Measurements from ENCODE around the gene SEMA4F.

The SEMA4F gene

DNA sequence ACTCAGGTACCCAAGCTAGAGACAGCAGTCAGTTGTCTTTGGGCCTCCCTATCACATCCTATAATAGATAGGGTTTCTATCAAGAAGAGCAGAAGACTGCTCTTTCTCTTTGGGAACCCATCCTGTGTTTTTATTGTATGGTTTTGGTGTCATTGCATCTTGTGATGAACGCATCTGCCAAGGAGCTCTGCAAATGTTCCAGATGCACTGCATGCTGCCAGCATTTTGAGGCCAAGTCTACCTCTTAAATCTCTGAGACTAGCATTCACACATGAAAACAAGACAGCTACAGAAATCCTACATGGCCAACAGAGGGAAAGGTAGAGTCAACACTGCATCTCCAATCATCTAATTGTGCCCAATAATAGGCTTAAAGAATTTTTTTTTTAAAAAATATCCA lies 14.0 kb downstream of the SEMA4F start:
- no peak for DNase-seq (ENCODE audit: low read depth in 2 of 2)

DNA sequence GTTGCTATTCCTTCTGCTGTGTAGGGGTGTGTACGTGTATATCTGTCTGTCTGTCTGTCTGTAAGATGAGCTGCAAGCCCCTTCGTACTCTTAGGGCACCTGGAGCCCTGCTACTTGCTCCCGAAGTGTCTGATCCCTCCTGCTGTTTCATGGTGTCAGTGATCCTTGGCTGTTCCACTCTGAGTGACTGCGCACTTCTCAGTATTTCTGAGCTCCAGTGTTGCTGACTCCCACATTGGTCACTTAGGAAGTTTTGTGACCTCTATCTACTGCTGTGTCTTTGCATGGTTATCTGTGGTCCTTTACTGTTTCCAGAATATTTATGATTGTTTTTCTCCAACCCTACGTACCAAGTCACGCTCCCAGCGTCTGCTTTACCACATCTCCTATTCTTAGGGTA lies 16.2 kb downstream of the SEMA4F start:
- no peak for DNase-seq (ENCODE audit: low read depth in 2 of 2)

DNA sequence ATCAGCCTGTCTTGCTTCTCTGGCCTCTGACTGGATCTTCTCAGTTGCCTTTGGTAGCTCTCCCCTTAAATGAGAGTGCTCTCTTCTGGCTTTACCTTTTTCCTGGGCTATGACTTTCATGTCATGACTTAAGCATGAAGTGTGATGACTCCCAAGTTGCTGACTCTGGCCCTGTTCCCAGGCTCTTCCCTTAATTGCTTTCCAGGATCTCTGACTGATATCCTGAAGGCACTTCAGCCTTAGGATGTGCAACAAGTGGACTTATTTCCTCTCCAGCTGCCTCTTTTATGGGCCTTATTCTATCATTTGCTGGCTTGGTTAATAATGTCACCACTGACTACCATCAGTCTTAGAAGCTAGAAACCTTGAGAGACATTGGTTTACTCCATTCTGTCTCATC lies 17.4 kb downstream of the SEMA4F start:
- no peak for DNase-seq (ENCODE audit: low read depth in 2 of 2)

DNA sequence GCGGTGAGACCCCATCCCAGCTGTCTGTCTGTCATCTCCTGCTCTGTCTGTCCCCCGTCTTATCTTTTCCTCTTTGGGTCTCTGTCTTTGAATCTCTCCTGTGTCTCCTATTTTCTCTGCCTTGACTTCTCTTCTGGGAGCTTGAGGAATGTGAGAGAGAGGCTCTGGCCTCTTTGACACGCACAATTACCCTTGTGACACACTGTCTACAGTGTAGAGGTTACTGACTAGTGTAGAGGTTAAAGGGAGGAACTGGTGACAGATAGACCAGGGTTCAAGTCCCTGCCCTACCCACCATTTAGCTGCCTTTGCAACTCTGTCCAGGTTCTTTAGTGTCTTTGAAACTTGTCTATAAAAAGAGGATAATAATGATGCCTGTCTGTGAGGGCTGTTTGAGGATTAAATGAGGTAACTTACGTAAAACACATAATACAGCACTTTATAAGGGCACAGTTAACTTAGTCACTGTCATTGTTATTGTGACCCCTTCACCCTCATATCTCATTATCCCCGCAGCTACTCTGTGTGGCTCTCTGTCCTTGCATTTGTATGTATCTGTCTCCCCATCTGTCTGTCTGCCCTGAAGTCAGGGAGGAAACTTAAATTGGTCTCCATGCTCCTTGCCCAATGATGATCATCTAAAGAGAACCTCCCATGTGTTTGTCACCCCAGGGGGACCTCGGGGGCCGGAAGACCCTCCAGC lies 19.9 kb downstream of the SEMA4F start:
- DNase-seq (ENCODE audit: low read depth in 2 of 2), result no peak

DNA sequence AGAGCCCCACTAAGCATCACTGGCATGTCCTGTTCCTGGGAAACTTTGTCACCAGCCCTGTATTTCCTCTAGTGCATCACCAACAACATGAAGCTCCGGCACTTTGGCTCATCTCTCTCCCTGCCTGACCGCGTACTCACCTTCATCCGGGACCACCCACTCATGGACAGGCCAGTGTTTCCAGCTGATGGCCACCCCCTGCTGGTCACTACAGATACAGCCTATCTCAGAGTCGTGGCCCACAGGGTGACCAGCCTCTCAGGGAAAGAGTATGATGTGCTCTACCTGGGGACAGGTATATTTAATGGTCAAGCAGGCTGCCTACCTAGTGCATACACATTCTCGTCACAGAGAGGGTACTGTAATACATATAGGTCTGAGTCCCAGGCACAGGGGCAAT lies 21.0 kb downstream of the SEMA4F start:
- DNase-seq (ENCODE audit: low read depth in 2 of 2), result no peak

DNA sequence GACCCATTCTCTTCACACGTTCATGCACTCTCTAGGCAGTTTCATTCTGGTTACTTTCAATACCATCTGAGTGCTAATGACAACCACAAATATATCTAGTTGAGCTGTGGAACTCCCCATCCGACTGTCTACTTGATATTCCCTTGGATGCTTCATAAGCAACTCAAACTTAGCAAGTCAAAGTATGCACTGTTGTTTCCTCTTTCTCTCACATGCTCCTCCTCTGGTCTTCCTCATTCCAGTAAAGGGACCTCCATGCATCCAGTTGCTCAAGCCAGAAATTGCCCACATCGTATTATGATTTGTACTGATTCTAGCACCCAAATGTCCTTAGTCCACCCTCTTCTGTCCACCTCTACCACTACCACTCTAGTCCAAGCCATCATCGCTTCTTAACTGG lies 22.3 kb downstream of the SEMA4F start:
- no peak for DNase-seq (ENCODE audit: low read depth in 2 of 2)

DNA sequence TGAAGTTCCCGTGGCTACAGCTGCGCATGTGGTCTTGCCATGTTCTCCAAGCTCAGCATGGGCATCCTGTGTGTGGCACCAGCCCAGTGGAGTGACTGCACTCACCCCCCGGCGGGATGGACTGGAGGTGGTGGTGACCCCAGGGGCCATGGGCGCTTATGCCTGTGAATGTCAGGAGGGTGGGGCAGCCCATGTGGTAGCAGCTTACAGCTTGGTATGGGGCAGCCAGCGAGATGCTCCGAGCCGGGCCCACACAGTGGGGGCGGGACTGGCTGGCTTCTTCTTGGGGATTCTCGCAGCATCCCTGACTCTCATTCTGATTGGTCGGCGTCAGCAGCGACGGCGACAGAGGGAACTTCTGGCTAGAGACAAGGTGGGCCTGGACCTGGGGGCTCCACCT lies 25.6 kb downstream of the SEMA4F start:
- DNase-seq (ENCODE audit: low read depth in 2 of 2), result no peak

DNA sequence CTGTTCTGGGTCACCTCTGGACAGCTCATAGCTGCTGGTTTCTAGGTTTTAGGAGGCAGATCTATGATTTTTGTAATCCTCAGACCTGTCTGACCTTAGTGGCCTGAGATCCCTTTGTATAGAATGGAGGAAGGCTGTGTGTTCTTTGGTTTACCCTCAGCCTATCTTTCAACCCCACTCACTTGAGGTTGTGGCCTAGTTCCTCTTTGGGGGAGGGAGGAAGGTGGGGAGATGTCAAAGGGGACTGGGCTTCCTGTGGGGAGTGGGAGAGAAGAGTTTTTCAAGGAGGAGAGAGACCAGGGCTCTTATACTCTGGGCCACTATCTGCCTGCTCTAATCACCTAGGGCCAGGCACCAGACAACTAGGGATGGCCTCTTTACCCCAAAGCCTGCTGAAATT lies 28.5 kb downstream of the SEMA4F start:
- DNase-seq (ENCODE audit: low read depth in 2 of 2), result no peak

DNA sequence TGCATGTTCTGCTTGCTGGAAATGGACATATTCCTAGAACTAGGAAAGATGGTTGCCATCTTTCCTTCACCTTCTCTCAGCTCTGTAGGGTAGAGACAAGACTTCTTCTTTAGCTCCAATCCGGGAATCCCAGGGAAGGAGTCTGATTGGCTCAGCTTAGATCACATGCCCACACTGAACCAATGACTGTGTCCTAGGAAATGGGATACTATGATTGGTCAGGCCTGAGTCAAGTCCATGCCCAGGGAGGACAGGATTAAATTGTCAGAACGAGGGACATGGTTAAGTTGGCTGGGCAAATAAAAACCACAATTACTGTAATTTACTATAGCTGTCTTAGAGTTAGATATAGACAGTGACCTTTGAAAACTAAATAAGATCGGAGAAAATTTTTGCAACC lies 31.4 kb downstream of the SEMA4F start:
- no peak for DNase-seq (ENCODE audit: low read depth in 2 of 2)

DNA sequence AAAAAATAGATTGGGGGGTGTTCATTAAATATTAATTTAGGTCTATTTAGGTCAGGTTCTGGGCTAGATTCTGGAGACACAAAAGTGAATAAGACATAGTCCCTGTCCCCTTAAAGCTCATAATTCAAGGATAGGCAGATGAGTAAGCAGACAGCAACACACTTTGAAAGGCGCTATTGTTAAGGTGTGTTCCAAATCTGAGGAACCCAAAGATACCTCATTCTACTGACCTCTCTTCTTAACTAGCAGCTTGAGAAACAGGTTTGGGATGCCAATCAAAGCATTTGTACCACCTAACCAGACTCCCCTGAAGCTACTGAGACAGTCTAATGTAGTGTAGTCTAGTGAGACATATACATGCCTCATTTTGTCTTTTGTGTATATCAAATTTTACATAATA lies 34.8 kb downstream of the SEMA4F start:
- no peak for DNase-seq (ENCODE audit: low read depth in 2 of 2)

DNA sequence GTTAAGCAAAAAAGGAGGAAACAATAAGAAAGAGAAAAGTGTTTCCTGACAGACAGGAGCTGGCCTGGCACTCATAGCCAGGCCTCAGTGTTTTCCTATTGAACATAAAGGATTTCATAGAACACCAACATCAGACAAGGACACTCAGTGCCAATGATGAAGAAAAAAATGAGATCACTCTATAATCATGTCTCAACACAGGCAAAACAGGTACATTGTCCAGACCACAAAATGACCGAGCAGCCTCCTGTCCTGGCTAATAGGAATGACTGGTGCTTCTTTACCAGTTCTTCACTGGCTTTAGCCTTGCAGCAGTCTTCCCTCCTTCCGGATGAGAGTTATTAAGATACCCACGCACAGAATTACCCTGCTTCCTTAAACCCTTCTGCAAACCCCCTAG lies 35.6 kb downstream of the SEMA4F start:
- no peak for DNase-seq (ENCODE audit: low read depth in 2 of 2)

DNA sequence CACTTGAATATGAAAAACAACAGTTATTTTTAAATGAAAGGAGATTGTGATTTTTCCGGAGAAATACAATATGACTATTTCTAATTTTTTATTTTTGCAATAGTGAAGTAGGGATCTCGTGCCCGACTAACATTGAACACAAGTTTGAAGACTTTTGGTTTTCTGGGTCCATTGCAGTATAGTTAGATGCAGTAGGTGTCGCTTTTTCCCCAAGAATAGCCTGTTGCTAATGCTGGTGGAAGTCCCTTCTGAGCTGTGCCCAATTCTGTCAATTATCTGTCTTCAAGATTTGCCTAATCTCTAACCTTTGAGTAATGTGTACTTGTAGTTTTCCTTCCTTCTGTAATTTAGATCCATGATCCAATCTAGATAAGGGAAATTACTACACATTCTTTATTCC lies 36.5 kb downstream of the SEMA4F start:
- DNase-seq (ENCODE audit: low read depth in 2 of 2), result no peak

DNA sequence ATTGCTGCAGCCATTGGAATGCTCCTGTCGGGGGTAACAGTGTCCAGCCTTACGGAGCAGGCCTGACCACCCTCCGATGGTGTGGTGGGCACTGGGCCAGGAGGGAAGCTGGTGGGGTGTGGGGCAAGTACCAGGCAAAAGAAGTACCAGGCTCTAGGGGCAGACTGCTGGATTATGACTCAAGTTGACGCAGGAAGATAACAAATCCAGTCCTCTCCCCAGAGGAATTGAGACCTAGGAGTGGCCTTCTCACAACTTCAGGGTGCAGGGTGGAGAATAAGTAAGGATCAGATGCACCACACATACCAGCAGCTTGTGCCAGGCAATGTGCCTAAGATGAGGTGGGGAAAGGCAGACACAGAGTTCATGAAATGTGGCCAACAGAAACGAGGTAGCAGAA lies 37.9 kb downstream of the SEMA4F start:
- no peak for DNase-seq (ENCODE audit: low read depth in 2 of 2)

DNA sequence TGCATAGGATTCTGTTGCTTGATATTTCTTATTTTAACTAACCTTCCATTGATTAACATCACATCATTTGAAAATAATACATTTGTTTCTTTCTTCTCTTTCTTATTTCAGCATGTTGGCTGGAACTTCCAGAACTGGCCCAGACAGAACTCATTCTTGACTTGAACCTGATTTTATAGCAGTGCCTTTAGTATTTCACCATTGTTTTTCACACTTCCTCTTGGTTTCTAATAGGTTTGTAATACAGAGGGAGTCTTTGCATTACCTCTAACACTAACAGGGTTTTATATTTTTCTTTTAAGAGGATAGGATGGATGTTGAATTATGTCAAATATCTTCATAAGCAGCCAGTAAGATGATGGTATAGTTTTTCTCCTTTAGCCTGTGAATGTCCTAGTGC lies 39.2 kb downstream of the SEMA4F start:
- DNase-seq (ENCODE audit: low read depth in 2 of 2), result no peak

DNA sequence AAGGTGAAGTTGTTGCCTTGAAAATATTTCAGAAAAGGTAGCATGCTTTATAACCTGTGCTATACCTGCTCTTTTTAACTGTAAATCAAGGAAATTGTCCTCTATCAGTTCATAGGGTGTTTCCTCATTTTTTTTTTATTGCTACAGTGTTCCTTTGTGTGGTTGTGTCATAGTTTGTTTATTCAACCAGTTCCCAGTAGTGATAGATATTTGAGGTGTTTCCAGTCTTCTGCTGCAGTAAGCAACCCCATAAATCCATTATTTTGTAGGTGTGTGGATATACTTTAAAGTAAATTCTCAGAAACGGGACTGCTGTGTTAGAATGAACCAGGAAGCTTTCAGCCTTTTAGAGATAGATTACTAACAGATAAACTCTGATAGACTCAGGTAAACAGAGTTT lies 39.6 kb downstream of the SEMA4F start:
- DNase-seq (ENCODE audit: low read depth in 2 of 2), result no peak

DNA sequence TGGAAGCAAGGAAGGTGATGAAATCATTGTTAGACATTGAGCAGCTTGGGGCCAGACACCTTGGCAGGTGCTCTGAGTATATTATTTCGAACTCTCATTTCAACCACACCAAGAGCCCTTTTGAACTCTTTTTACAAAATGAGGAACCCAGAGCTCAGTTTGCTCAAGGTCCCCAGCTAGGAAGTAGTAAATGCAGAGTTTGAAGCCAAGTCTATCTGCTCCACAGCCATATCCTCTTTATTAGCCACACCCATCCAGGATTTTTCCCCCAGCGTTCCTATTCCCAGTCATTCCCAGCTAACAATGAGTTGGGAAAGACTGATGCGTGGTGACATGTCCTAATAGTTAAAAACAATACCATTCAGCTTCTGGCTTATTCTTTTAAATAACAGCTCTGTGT lies 40.2 kb downstream of the SEMA4F start:
- DNase-seq (ENCODE audit: low read depth in 2 of 2), result no peak

DNA sequence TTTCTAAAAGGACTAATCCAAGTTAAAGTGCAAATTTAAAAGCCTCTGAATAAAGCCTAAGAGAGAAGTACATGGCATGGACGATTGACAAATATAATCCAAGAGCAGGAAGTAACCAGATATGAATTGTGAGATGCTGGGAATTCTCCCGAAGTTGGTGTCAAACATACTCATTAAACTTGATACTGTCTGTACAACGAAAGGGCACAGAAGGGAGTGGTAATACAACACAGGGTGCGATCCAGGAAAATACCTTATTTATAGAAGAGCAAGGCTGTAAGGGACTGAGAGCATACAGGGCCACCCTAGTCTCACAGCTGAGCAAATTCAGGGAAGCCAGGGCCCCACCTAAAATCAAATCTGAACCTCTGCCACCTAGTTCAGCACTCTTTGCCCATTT lies 41.6 kb downstream of the SEMA4F start:
- DNase-seq (ENCODE audit: low read depth in 2 of 2), result no peak

DNA sequence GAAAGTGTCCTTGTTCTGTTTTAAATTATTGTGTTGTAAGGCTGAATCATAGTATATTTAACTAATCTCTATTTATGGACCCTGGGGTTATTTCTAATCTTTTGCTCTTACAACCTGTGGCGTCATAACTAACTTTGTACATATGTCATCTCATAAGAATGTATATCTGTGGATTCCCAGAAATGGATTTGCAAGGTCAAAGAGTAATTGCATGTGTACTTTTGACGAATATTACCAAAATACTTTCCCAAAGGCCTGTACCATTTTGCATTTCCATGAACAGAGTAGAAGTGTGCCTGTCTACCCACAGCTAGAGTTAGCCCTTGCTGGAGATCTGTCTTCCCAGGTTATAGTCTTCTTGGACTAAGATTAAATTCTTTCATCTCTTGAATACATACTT lies 42.8 kb downstream of the SEMA4F start:
- DNase-seq (ENCODE audit: low read depth in 2 of 2), result no peak

DNA sequence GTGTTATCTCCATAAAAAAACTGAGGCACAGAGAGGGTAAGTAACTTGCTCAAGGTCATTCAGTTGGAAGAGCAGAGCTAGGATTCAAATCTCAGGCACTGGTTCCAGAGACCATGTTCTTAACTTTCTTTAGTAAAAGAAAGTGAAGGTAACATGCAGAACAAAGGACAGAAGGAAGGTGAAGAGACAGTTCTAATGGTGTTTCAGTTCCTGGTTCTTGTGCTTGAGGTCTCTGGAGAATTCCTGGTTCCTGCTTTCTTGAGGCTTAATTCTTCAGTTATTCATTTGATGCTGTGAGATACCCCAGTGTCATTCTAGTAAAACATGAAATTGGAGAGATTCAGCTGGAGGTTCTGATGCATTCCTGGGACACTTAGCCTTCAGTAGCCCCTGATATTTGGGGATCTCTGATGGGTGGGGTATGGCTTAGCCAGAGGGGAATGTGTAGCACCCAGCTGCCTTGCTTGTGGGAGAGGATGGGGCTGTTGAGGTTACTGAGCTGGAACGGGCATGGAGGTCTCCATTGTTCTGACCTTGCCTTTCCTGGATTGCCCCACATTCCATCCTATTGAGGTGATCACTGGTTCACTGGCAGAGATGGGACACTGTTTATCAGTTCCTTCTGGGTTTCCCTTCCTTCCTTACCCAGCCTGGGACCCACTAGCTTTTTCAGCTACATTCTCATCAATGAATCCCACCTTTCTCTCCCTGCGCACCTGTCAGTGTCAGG lies 46.8 kb downstream of the SEMA4F start:
- no peak for DNase-seq (ENCODE audit: low read depth in 2 of 2)

DNA sequence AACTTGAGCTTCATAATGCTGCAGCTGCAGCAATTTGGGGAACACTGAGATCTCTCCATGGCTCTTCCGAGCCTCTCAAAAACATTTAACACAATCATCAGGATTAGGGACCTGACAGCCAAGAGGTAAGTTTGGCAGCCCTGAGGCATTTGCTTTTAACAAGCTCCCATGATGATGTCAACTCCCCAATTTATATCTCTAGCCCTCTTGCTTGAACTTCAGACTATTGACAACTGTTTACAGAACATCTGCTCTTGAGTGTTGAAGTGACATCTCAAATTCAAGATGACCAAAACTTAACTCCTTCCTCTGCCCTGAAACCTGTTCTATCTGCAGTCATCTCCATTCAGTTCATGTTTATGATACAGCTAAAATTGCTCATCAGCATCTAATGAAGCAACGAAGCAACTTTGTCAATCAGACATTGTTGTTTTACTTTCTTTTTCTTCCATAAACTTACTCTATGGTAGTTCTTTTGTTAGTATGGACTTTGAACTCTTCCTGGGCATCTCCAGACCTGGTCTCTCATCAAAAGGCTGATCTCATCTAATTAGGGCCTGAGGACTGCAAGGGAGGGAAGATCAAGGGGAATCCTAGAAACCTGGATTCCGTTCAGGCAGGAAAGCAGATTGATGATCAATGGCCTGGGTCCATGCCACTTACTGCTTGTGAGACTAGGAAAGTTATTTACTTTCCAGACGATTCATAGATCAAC lies 48.1 kb downstream of the SEMA4F start:
- DNase-seq (ENCODE audit: low read depth in 2 of 2), result no peak

DNA sequence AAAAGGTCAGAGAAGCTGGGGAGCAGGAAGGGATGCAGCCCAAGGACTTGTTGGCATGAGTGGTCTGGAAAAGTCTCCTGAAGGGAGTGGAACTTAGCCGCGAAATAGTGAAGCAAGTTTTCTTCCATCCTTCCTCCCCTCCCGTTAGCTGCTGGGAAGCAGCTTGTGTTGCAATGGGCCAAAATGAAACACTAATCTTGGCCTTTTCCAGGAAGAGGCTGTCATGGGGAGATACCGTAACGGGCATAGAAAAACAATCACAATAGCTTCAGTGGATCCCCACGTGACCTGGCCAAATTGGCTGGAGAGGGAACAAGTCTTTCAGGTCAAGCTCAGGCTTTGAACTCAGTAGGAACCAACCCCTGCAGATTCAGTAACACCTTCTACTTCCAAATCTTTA lies 49.3 kb downstream of the SEMA4F start:
- DNase-seq (ENCODE audit: low read depth in 2 of 2), result no peak

DNA sequence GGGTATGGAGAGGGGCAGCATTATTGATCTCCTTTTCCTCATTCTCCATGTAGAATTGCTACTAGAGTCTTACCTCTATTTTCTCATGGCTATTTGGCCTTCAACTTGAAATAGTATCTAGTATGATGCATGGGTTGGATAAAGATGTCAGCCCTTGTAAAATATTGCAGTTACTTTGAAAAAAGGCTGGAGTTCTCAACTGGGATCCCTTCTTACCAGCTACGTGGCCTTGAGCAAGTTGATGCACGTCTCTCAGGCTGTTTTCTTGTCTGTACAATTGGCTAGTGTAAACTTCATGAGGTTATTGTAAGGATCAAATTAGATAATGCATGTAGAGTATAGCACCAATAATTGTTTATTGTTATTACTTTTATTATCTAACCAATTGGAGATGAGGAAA lies 50.2 kb downstream of the SEMA4F start:
- DNase-seq (ENCODE audit: low read depth in 2 of 2), result no peak

DNA sequence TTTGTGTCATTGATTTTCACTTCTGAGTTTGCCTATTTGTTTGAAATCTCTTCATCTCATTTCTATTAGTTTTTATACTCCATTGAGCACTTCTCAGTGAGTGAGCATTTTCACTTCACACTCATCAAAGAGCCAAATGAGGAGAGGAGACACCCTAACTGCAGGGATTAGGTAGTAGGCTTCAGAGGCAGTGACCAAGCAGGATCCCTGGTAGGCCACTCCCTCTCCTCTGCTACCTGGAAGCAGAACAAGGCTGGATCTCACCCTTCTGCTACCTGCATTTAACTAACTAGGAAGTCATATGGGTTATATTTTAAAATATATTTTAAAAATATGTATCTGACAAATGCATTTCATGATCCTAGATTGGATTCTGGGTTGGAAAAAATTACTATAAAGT lies 52.7 kb downstream of the SEMA4F start:
- DNase-seq (ENCODE audit: low read depth in 2 of 2), result no peak

Measured in stimulated activated CD8-positive, alpha-beta memory T cell treated with anti-CD3 and anti-CD28 coated beads, Interleukin-7, amount 100 ng/mL, for 4 hours (primary cell).